HG02759 (cell line): Measurements from ENCODE around the gene PPY.
"Not testable (repeated sequence)": the region's sequence is repeated elsewhere in the genome, so short reads cannot be mapped to it uniquely, and the experiment has no call there.

Experiments used
- ATAC-seq: cut with Tn5 transposase; IDR thresholded peaks from one replicate; pipeline ENCODE4 v1.9.1; 2021; ENCODE audit warnings: mild to moderate bottlenecking, moderate library complexity; ENCODE audit not compliant: unreplicated experiment

The PPY gene

DNA sequence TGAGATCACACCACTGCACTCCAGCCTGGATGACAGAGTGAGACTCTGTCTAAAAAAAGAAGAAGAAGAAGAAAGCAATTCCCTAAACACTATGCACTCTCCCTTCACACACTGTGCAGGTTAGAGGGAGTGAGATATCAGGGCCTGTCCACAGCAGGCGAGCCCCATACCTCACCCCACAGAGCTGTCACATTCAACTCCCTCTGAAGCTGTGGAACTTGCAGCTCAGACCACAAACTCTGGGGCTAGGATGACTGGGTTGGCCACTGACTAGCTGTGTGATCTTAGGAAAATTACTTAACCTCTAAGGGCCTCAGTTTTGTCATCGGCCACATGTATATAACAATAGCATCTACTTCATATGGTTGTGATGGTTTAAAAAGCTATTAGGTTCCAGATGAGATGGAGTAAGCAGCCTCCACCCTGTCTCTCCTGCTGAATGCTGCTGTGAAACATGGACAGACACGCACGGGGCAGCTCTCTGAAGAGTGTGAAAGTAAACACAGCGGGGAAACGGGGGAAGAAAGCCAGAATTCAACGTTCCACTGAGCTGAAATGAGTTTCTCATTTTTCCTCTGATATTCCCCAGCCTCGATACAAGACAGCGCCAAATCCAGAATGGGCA is 25.1 kb upstream of the PPY start:
- ATAC-seq = no peak

DNA sequence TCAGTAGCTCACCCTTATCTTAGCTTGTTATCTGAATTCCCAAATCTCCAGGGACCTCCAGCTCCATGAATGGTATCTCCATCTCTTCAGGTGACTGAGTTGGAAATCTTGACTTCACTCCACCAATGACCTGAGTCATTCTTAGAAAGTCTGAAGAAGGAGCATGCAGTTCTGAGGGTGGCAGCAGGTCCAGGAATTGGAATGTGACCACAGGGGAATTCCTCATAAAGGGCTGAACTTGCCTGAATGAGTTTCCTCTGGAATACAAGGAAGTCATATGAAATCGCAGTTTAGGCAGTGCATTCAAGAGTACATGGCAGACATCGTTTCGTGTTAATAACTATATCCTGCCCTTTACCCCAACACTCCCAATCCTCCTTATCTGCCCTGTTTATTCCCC is 24.0 kb upstream of the PPY start:
- ATAC-seq = no peak

DNA sequence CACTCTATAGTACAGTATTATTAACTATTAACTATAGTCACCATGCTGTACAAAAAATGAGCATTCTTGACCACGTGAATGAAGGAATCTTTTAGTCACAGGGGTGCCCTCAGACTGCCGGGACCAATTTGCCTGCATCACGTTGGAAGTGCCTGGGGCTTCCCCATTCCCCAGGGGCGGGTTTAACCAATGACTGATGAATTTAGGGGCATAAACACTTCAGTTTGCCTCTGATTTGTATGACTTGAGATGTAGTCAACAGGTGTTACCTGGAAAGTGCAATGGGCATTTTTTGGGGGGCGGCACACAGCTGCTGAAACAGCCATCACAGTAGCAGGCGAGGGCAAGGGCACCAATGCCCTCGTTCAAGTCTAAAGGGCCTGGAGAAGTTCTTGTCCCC is 20.2 kb upstream of the PPY start:
- ATAC-seq = no peak

DNA sequence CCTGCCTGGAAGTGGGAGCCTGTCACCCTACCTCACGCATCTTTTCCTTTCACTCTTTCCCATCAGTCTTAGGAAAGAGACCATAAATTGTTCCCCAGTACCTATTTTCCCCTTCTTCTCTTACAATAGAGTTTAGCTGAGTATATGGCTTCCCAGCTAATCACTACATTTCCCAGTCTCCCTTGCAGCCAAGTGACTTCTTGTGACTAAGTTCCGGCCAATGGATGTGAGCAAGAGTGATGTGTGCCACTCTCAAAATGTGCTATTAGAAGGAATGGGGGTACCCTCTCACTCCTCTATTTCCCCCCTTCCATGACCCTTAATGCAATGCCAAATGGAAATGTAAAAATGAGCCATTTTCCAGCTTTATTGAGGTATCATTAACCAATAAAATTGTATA is 19.7 kb upstream of the PPY start:
- ATAC-seq = no peak

DNA sequence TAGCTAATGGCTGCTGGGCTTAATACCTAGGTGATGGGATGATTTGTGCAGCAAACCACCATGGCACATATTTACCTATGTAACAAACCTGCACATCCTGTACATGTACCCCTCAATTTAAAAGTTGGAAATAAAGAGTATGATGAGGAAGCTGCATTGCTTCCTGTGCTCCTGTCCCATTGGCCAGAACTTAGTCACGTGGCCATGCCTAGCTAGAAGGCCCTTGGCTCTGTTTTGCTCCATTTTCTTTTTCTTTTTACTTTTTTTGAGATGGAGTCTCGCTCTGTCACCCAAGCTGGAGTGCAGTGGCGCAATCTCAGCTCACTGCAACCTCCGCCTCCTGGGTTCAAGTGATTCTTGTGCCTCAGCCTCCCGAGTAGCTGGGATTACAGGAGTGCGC is 19.0 kb upstream of the PPY start:
- ATAC-seq = not testable (repeated sequence)

DNA sequence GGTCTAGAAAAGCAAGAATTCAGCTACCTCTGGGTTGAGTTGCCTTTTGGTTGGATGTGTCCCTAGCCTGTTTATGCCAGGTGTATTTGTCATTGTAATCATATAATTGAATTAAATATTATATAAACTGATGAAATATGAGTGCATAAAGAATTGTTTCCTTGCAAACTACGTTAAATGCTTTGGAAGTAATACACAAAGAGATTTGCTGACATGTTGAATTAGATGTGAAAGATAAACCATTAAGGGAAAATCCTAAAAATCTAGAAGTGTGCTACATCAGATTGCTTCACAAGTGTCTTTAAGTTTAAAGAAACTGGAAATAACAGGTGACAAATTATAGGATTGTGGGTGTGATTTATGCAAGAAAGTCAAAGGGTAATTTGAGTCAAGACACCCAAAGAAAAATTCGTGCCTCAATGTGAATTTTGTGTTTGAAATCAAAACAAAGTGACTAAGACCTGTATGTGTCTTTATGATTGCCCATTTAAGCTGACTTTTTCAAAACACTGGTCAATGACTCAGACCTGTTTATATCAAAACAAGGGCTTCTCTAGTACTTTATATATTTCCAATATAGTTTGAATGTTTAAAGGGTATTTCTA is 16.6 kb upstream of the PPY start:
- ATAC-seq = no peak

DNA sequence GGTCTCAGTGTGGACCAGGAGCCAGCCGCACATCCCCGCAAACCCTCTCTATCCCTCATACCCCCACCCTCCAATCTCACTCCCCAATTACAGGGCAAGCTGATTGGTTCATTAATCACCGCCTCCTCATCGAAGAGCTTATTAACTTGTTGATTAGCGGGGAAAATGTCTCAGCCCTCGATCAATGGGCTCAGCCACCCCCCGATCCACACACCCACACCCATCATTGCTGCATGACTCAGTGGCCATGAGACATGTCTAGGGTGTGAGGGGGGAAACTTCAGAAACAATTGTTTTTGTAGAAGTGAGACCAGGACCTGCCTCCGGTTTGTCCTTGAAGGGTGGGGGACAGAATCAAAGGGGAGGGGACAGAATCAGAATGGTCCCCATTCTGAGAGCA is 13.9 kb upstream of the PPY start:
- no peak for ATAC-seq

DNA sequence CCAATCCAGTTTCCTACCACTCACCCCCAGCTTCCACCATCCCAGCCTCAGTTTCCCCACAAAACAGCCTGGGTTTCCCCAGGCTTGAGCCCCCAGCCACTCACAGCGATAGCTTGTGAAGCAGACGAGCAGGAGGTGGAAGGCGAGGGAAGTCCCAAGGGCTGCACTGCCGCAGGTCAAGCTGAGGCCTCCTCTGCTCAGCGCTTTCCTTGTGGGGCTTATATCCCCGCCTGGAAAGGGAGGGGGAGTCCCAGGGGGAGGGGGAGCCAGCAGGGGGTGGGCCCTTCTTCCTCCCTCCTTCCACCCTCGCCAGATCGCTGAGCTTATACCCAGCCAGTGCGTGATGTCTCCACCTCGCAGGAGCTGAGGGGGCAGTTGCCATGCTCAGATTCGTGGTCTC is 11.5 kb upstream of the PPY start, which contains the start of gene PYY:
TSS of gene PYY (minus strand) at position 195 of the 400 bp plus-strand sequence. CDS start 457 bp downstream, outside the sequence.
- no peak for ATAC-seq

DNA sequence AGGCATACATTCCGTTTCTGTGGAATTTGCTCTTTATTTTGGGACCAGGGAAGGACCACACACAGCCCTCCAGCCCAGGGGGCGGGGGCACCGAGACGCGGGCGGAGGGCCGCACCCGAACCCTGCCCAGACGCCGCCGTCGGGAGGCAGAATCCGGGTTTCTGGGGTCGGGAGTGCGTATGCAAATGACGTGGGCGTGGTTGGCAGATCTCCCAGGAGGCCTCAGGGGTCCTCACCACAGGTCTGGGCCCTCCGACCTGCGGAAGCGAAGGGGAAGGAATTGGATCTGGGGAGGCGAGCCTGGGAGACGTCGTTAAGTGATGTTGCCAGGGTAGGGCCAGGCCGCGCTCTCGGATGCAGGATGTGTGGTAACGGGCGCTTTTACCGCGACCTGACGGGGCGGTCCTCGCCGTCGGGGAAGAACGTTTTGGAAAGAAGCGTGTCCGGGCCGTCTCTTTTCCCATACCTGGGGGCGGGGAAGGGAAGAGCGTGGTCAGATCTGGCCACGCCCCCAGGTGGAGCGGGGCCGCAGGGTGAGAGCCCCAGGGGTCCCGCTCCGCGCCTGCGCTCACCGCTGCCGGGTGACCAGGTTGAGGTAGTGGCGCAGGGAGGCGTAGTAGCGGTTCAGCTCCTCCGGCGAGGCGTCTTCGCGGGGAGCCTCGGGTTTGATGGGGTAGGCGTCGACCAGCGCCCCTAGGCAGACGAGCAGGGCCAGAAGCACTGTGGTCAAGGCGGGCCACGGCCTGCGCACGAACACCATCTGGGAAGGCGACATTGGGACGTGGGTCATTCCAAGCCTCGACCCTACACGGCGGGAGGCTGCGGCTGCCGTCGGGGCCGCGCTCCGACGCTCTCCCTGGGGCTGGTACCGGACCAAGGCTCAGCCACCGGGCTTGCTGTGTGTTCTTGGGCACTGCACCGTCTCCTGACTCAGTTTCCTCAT is 10.7 kb upstream of the PPY start:
- ATAC-seq = no peak

DNA sequence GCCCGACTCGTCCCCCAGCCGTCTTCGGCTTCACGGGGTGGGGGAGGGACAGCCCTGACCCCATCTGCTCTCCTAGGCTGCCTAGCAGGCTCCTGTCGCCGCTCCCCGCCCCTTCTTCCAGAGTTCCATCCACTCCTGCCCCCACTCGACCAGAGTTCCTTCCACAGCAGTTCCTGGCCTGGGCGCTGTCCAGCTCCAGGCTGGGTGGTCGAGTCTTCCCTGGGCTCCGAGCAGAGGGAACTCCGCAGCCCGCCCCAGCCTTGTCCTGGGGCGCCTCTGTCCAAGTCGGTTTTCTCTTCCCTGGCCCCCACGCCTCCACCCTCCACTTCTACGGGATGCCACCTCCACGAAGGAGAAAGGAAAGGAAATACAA is 10.1 kb upstream of the PPY start:
- ATAC-seq = no peak

DNA sequence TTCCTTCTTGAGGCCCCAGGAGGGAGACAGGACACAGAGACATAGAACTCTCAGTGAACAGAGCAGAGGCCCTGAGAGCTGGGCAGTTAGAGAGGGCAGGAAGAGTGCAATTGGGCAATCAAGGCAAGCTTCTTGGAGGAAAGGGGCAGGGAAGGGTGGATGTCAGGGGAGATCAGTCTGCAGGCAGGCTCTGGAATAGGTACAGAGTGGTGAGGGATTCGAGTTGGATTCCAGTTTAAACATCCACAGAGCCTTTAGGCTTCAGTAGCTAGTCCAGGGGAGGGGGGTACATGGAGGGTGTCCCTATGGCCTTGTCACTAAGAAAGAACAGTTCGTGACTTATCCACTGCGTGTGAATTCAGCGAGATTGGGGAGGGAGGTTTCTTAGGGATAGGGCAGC is 9.5 kb upstream of the PPY start:
- no peak for ATAC-seq

DNA sequence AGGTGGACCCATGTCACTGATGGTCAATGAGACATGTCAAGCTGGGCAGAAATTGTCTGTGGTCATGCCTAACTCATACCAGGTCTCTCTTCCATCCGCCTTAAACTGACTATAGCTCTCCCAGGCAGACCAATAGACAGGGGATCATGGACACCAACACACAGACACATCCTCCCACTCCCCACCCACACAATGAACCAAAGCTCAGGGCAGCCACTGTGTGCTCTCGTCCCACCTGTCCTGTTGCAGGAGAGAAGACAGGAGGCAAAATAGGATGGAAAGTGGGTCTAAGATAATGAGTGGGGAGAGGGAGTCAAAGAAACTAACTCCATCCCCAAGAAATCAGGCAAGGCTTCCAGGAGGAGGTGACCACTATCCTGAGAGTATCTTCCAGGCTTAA is 8.3 kb upstream of the PPY start:
- ATAC-seq = no peak

DNA sequence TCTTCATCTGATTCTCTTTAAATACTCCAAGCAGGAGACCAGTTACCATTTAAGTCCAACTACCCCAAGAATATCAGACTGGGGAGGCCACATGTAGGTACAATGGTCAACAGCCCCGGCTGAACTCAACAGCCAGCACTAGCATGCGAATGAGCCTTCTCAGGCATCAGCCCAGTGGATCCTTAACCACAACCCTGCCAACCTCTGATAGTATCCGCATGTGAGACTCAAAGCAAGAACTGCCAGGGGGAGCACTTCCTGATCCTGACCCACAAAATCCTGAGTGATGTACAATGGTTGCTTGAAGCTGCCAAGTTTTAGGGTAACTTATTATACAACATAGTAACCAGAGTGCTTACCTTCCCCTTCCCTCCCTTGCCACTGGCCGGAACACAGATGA is 7.5 kb upstream of the PPY start:
- ATAC-seq = no peak

DNA sequence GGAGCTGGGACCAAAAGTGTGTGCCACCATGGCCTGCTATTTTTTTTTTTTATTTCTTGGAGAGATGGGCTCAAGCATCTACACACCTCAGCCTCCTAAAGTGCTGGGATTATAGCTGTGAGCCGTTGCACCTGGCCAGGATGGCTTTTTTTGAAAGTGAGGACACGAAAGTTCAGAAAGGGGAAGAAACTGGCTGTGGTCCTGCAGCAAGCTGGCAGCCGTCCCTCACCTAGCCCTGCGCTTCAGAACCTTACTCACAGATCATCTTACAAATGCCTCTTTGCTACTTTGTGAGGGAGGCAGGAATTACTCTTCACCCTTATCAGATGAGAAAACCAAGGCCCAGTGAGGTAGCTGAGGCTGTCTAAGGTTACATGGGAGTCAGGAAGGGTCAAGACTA is 4.5 kb upstream of the PPY start:
- ATAC-seq = no peak

DNA sequence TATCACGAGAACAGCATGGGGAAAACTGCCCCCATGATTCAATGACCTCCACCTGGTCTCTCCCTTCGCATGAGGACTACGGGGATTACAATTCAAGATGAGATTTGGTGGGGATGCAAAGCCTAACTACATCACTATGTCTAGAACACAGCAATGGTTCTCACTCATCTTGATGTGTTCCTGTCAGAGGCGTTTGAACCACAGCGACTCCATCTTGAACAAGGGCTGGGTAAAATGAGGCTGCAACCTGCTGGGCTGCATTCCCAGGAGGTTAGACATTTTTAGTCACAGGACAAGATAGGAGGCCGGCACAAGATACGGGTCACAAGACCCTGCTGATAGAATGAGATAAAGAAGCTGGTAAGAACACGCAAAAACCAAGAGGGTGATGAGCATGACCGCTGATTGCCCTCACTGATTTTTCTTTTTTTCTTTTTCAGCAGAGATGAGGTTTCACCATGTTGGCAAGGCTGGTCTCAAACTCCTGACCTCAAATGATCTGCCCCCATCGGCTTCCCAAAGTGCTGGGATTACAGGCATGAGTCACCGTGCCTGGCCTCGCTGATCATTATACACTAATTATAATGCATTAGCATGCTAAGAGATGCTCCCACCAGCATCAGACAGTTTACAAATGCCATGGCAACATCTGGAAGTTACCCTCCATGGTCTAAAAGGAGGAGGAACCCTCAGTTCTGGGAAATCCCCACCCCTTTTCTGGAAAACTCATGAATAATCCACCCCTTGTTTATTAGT is 3.0 kb upstream of the PPY start:
- ATAC-seq = no peak

DNA sequence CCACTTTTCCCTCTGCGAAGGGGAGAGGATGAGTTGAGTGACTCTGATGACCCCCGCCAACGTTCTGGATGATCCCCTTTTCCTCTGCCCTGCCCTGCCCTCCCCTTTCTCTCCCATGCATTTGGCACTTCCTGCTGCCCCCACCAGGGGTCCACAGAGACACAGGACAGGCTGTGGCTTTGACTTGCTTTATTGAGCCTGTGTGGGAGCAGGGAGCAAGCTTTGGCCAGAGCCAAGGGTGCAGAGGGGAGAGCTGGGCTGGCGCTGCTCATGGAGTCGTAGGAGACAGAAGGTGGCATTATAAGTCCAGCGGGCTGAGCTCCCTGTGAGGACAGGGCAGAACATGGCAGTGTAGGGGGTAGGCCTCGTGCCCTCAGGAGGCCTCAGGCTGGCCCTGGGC is 1.6 kb downstream of the PPY start:
- ATAC-seq = no peak

DNA sequence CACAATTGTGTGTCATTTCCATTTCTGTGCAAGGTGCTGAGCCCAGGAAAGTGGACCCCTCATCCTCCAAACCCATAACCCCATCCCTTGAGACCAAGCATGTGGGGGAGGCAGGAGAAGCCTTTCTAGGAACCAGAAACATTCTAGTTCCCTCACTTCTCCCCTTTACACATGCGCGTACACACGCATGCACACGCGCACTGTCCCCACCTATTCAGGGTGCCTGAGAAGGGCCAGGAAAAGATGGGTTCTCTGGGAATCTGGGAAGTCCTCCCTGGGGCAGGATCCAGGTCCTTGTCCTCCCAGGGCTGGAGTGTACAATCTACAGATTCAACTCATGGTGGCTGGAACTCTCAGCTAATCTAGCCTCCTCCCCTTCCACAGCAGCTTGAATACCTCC is 2.4 kb downstream of the PPY start:
- ATAC-seq = no peak

DNA sequence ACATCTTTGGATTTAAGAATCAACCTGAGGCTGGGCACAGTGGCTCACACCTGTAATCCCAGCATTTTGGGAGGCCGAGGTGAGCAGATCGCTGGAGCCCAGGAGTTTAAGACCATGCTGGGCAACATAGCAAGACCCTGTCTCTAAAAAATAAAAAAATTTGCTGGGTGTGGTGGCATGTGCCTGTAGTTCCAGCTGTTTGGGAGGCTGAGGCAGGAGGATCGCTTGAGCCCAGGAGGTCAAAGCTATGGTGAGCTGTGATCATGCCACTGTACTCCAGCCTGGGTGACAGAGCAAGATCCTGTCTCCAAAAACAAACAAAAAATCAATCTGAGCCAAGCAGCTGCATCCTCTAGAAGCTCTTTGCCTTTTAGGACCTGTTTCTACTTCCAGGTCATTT is 2.8 kb downstream of the PPY start:
- not testable (repeated sequence) for ATAC-seq

DNA sequence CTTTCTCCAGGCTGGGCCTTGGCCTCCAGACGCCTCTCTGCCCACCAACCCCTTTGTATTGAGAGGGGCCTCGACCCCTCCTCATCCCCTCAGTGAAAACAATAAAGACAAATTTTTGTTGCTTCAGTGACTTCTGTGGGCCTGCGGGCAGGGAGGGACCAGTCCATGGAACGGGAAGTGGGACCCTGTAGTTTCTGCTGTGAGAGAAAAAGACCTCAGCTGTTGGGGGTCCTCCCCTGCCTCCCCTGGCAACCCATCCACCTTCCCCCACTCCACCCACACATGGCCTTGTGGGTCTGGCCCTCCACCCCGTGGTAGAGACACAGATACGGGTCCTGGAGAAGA is 3.5 kb downstream of the PPY start:
- no peak for ATAC-seq

DNA sequence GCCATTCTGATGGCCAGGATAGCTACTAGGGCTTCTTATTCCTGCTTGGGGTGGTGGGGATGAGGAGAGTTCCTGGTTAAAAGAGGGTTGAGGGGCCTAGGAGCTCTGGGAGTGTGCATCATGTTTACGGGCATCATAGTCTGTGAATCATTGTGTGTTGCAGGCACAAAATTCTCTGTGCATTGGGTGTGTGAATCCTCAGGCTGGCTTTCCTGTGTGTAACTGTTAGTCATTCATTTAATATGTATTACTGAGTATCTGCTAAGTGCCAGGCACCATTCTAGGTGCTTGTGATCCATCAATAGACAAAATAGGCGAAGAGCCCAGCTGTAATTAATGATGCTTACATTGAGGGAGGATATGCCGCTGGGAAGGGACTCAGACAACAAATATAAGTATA is 5.8 kb downstream of the PPY start:
- ATAC-seq = no peak

DNA sequence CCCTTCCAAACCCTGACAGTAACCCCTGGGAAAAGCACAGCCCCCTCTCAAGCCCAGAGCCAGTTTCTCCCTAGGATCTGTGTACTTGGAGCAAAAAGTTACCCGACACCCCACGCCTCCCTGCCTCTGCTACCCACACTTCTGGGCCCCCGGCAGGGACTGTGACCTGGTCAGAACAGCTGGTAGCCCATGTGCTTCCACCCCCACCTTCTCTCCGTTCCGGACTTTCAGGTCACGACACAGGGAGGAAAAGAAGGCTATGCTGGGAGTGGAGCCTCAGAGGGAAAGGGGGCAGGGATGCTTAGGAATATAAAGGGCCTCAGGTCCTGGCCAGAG is 6.4 kb downstream of the PPY start:
- no peak for ATAC-seq
